ENCODE data around the gene PUS10. TPM values are rescaled to one million over a fixed set of nuclear protein-coding genes. Genes with fewer than 3 reads are reported as not detected.

PUS10 gene
- total and polyA plus RNA-seq, 2 experiments from 2014 or later, result 2.2 to 2.5 TPM

GRCh38 chr2:61029533-61029932, 11.5 kb upstream of the PUS10 start (continued):
- TF ChIP-seq, protein P1, sequence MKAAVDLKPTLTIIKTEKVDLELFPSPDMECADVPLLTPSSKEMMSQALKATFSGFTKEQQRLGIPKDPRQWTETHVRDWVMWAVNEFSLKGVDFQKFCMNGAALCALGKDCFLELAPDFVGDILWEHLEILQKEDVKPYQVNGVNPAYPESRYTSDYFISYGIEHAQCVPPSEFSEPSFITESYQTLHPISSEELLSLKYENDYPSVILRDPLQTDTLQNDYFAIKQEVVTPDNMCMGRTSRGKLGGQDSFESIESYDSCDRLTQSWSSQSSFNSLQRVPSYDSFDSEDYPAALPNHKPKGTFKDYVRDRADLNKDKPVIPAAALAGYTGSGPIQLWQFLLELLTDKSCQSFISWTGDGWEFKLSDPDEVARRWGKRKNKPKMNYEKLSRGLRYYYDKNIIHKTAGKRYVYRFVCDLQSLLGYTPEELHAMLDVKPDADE (IDR thresholded peaks at IDR 0.05), result no peak

DNA sequence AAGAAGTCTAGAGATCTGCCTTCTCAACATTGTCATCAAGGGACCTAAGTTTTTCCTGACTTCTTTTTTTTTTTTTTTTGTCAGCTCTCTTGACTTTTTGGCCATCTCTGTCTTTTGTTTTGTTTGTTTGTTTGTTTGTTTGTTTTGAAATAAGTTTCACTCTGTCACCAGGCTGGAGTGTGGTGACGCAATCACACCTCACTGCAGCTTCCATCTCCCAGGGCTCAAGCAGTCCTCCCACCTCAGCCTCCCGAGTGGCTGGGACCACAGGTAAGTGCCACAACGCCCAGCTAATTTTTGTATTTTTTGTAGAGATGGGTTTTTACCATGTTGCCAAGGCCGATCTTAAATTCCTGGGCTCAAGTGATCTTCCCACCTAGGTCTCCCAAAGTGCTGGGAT, 5.6 kb upstream of the PUS10 start:
- no peak overlapping the region for H3K27ac Mint-ChIP-seq
- Histone ChIP-seq H3K9me2 (ENCODE audit: insufficient read depth) (no peaks in the 10 kb centered on the region), H3K79me2 (replicated peaks; ENCODE audit: insufficient read depth) (peaks cover 73% of the 10 kb centered on the region)
- TF ChIP-seq EZH2phosphoT487 (IDR thresholded peaks at IDR 0.05; ENCODE audit: unreplicated experiment), result no peak
- TF ChIP-seq, protein P2, sequence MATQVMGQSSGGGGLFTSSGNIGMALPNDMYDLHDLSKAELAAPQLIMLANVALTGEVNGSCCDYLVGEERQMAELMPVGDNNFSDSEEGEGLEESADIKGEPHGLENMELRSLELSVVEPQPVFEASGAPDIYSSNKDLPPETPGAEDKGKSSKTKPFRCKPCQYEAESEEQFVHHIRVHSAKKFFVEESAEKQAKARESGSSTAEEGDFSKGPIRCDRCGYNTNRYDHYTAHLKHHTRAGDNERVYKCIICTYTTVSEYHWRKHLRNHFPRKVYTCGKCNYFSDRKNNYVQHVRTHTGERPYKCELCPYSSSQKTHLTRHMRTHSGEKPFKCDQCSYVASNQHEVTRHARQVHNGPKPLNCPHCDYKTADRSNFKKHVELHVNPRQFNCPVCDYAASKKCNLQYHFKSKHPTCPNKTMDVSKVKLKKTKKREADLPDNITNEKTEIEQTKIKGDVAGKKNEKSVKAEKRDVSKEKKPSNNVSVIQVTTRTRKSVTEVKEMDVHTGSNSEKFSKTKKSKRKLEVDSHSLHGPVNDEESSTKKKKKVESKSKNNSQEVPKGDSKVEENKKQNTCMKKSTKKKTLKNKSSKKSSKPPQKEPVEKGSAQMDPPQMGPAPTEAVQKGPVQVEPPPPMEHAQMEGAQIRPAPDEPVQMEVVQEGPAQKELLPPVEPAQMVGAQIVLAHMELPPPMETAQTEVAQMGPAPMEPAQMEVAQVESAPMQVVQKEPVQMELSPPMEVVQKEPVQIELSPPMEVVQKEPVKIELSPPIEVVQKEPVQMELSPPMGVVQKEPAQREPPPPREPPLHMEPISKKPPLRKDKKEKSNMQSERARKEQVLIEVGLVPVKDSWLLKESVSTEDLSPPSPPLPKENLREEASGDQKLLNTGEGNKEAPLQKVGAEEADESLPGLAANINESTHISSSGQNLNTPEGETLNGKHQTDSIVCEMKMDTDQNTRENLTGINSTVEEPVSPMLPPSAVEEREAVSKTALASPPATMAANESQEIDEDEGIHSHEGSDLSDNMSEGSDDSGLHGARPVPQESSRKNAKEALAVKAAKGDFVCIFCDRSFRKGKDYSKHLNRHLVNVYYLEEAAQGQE (IDR thresholded peaks at IDR 0.05; ENCODE audit: unreplicated experiment), result no peak
- TF ChIP-seq JUNB (IDR thresholded peaks at IDR 0.05; ENCODE audit: unreplicated experiment), result no peak
- TF ChIP-seq ZNF114 (CRISPR knock-in tag; IDR thresholded peaks at IDR 0.05), result no peak
- TF ChIP-seq STAT1 (IDR thresholded peaks at IDR 0.05; ENCODE audit: unreplicated experiment), result no peak
- TF ChIP-seq CREB1 (CRISPR knock-in tag; IDR thresholded peaks at IDR 0.05; ENCODE audit: low read depth), result no peak
- no peak for TF ChIP-seq POLR2AphosphoS5 (IDR thresholded peaks at IDR 0.05; ENCODE audit: low read depth)
- TF ChIP-seq CTCF (conservative IDR thresholded peaks at IDR 0.05; ENCODE audit: low read depth in 2 of 2), result no peak
- no peak for TF ChIP-seq ZNF462 (CRISPR knock-in tag; IDR thresholded peaks at IDR 0.05)
- TF ChIP-seq, protein P1 (IDR thresholded peaks at IDR 0.05), result no peak
- no peak for TF ChIP-seq NANOG (IDR thresholded peaks at IDR 0.05; ENCODE audit: borderline replicate concordance)
- TF ChIP-seq EZH2 (IDR thresholded peaks at IDR 0.05; ENCODE audit: low read depth, unreplicated experiment), result no peak

More for the DNA sequence above, 5.6 kb upstream of the PUS10 start:
- H3K27me3 Mint-ChIP-seq (ENCODE audit: insufficient read depth, low read depth, poor library complexity), result no peaks in the 10 kb centered on the region
- ATAC-seq (no peak), DNase-seq (ENCODE audit: low spot score) (no peak)
- Histone ChIP-seq H2AFZ (no peak overlapping the region), H3K4me1 (ENCODE audit: insufficient read depth) (peaks cover 7% of the 10 kb centered on the region), H3K36me3 (ENCODE audit: insufficient read depth) (no peaks in the 10 kb centered on the region), H3K27me3 (ENCODE audit: insufficient read depth) (no peaks in the 10 kb centered on the region), H4K20me1 (replicated peaks; ENCODE audit: insufficient read depth) (peaks cover 18% of the 10 kb centered on the region), H3K4me3 (no peak overlapping the region), H3K27ac (ENCODE audit: low read depth) (no peak overlapping the region), H3F3A (replicated peaks; ENCODE audit: low read depth) (no peaks in the 10 kb centered on the region), H3K4me2 (no peak overlapping the region)
- H3K4me3 Mint-ChIP-seq, result no peak overlapping the region
- peaks cover 17% of the 10 kb centered on the region; the same call in 2 of the 3 replicates for H3K36me3 Mint-ChIP-seq (ENCODE audit: low read depth)
- H3K9me3 Mint-ChIP-seq, result no peaks in the 10 kb centered on the region
- H3K4me1 Mint-ChIP-seq, result peaks cover 8% of the 10 kb centered on the region; the same call in 2 of the 3 replicates
